ENCODE results near the gene AMFR. TPM values are rescaled to one million over a fixed set of nuclear protein-coding genes. Genes with fewer than 3 reads are reported as not detected.

AMFR gene
- total and polyA plus RNA-seq, 10 of the 15 experiments (the other 5 are each of a cell fraction or from before 2014, with no cell fraction given): 8.2 to 67.6 (median 28.1) TPM

DNA sequence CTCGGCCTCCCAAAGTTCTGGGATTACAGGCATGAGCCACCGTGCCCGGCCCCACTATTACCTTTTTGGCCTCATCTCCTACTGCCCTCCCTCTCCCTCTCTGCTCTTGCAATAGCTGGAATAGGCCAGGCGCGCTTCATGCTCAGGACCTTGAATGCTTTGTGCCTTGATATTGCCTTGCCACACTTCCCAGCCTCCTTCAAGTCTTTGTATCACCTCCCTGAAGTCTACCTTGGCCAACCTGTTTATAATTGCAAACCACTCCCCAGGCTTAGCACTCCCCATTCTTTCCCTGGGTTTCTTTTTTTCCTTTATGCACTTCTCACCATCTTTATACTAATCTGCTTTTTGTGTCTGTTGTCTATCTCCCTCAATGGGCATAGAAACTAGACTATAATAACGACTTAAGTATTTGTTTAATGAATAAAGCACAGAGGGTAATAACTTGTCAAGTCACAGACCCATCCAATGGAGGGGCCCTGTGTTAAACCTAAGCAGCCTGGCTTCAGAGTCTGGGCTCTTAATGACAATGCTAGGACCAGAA lies 32.7 kb upstream of the AMFR start:
- no peaks in the 10 kb centered on the region for H3K27me3 ChIP-seq (replicated peaks in 1 of 2; ENCODE audit: control insufficient read depth in 2 of 2, insufficient read depth in 2 of 2, low read length in 1 of 2)
- H3K79me2 ChIP-seq (ENCODE audit: control insufficient read depth, insufficient read depth, low read length): peaks cover 8% of the 10 kb centered on the region
- ChIA-PET CTCF (interaction anchor here (0.6 kb wide), 1 partner anchor 244 kb away, joined by 3 read pairs; no protein-coding TSS in a partner anchor), SMC1A (ENCODE audit: uncharacterized antibody, unreplicated experiment) (no interaction called here), POLR2A (interaction anchor here (0.6 kb wide), 1 partner anchor 31 kb away, joined by 3 read pairs; no protein-coding TSS in a partner anchor), RAD21 (ENCODE audit: unreplicated experiment) (no interaction called here)
- BruUV-seq (replicated peaks): no TSS peak
- in situ Hi-C loops (cut with MboI): no loop called here
- no peak overlapping the region for H3K4me2 ChIP-seq (ENCODE audit: control insufficient read depth, insufficient read depth)
- 98% methylated on average over 6 of the region's 6 CpGs for WGBS (ENCODE audit: insufficient coverage, insufficient replicate concordance, low lambda C conversion rate, missing lambda C conversion rate)
- peaks cover 3% of the 10 kb centered on the region; the same call in 1 of the 2 replicates for H3K4me1 ChIP-seq (ENCODE audit: control insufficient read depth, insufficient read depth, low read length)
- no peak for DNase-seq (ENCODE audit: low read depth, low spot score)
- no peaks in the 10 kb centered on the region for H3K9me3 ChIP-seq (replicated peaks; ENCODE audit: control insufficient read depth, insufficient read depth, low read length)
- peaks cover 2 to 14% of the 10 kb centered on the region in 2 experiments for H3K36me3 ChIP-seq (ENCODE audit: control insufficient read depth in 2 of 2, insufficient read depth in 2 of 2, low read length in 1 of 2)
- intact Hi-C loops (cut with micrococcal nuclease; ENCODE audit: unreplicated experiment): no loop called here
- H4K20me1 ChIP-seq (ENCODE audit: control insufficient read depth, insufficient read depth): no peaks in the 10 kb centered on the region; the same call in 1 of the 2 replicates
- no peak for FAIRE-seq
- H2AFZ ChIP-seq (ENCODE audit: control insufficient read depth, low read depth, low read length): no peak overlapping the region
- no peak for ATAC-seq
- H3K27ac ChIP-seq (ENCODE audit: control insufficient read depth, insufficient read depth): no peak overlapping the region
- no peak overlapping the region for H3K9ac ChIP-seq (ENCODE audit: control insufficient read depth, insufficient read depth, low read length)
- TF ChIP-seq CREB1 (IDR thresholded peaks at IDR 0.05; ENCODE audit: low read depth) (no peak), SUZ12 (IDR thresholded peaks at IDR 0.05; ENCODE audit: unreplicated experiment) (no peak), EP300 (IDR thresholded peaks at IDR 0.05; ENCODE audit: borderline replicate concordance in 1 of 2, control insufficient read depth in 1 of 2, low read depth in 2 of 2, low read length in 2 of 2) (no peak), ZNF217 (IDR thresholded peaks at IDR 0.05) (no peak), CBX3 (IDR thresholded peaks at IDR 0.05; ENCODE audit: borderline replicate concordance, low read depth) (no peak), POLR2AphosphoS2 (IDR thresholded peaks at IDR 0.05; ENCODE audit: low read depth, low read length) (no peak), KLF5 (IDR thresholded peaks at IDR 0.05; ENCODE audit: partially characterized antibody) (no peak), SIN3A (IDR thresholded peaks at IDR 0.05; ENCODE audit: low read depth, low read length) (no peak), BMI1 (IDR thresholded peaks at IDR 0.05; ENCODE audit: borderline replicate concordance) (no peak), CHD4 (IDR thresholded peaks at IDR 0.05) (no peak), DPF2 (IDR thresholded peaks at IDR 0.05) (no peak), HDAC2 (IDR thresholded peaks at IDR 0.05) (no peak)
- TF ChIP-seq, protein P1, sequence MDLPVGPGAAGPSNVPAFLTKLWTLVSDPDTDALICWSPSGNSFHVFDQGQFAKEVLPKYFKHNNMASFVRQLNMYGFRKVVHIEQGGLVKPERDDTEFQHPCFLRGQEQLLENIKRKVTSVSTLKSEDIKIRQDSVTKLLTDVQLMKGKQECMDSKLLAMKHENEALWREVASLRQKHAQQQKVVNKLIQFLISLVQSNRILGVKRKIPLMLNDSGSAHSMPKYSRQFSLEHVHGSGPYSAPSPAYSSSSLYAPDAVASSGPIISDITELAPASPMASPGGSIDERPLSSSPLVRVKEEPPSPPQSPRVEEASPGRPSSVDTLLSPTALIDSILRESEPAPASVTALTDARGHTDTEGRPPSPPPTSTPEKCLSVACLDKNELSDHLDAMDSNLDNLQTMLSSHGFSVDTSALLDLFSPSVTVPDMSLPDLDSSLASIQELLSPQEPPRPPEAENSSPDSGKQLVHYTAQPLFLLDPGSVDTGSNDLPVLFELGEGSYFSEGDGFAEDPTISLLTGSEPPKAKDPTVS (IDR thresholded peaks at IDR 0.05; ENCODE audit: low read depth, low read length): no peak
- TF ChIP-seq, protein P2, sequence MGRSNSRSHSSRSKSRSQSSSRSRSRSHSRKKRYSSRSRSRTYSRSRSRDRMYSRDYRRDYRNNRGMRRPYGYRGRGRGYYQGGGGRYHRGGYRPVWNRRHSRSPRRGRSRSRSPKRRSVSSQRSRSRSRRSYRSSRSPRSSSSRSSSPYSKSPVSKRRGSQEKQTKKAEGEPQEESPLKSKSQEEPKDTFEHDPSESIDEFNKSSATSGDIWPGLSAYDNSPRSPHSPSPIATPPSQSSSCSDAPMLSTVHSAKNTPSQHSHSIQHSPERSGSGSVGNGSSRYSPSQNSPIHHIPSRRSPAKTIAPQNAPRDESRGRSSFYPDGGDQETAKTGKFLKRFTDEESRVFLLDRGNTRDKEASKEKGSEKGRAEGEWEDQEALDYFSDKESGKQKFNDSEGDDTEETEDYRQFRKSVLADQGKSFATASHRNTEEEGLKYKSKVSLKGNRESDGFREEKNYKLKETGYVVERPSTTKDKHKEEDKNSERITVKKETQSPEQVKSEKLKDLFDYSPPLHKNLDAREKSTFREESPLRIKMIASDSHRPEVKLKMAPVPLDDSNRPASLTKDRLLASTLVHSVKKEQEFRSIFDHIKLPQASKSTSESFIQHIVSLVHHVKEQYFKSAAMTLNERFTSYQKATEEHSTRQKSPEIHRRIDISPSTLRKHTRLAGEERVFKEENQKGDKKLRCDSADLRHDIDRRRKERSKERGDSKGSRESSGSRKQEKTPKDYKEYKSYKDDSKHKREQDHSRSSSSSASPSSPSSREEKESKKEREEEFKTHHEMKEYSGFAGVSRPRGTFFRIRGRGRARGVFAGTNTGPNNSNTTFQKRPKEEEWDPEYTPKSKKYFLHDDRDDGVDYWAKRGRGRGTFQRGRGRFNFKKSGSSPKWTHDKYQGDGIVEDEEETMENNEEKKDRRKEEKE (IDR thresholded peaks at IDR 0.05): no peak
- H3K4me3 ChIP-seq: no peak overlapping the region

Measured in GM12878 (cell line).